SK-N-SH treated with all-trans-retinoic acid at 6 μM for 48 hours (cell line): Measurements from ENCODE around the gene CYRIA.

ENCODE experiments used
- ATAC-seq: fragments of 200-7000 bp; cut with Tn5 transposase; 3 replicates; pipeline ENCODE4 v1.9.1; 2020; ENCODE audit warnings: mild to moderate bottlenecking, moderate library complexity
- ARNTL ChIP-seq: fragments of 450-650 bp; formaldehyde crosslinking; IDR thresholded peaks from 2 replicates; pipeline ENCODE4 v1.5.0; 2020; ENCODE audit warnings: low read depth, mild to moderate bottlenecking, moderate library complexity, borderline replicate concordance
- BACH2 ChIP-seq: fragments of 250-450 bp; sonication (Bioruptor Pico); IDR thresholded peaks from 2 replicates; pipeline ENCODE4 v1.9.0; 2021; ENCODE audit warnings: mild to moderate bottlenecking, borderline replicate concordance
- CREB5 ChIP-seq: fragments of 250-450 bp; sonication (Bioruptor Pico); IDR thresholded peaks from 2 replicates; pipeline ENCODE4 v1.5.1; 2020; ENCODE audit warnings: low read depth, mild to moderate bottlenecking, moderate library complexity
- CSDC2 ChIP-seq: fragments of 250-450 bp; sonication (Bioruptor Pico); IDR thresholded peaks from 2 replicates; pipeline ENCODE4 v1.5.0; 2020; ENCODE audit warnings: mild to moderate bottlenecking, moderate library complexity
- CSRNP3 ChIP-seq: fragments of 250-450 bp; sonication (Bioruptor Pico); IDR thresholded peaks from 2 replicates; pipeline ENCODE4 v1.5.1; 2021; ENCODE audit warnings: mild to moderate bottlenecking, moderate library complexity
- ESRRG ChIP-seq: fragments of 250-450 bp; sonication (Bioruptor Pico); IDR thresholded peaks from 2 replicates; pipeline ENCODE4 v1.6.1; 2021; ENCODE audit warnings: mild to moderate bottlenecking
- GLIS3 ChIP-seq: fragments of 250-450 bp; sonication (Bioruptor Pico); IDR thresholded peaks from 2 replicates; pipeline ENCODE4 v1.5.0; 2020; ENCODE audit warnings: mild to moderate bottlenecking, moderate library complexity
- ISL1 ChIP-seq: fragments of 250-450 bp; sonication (Bioruptor Pico); IDR thresholded peaks from 2 replicates; pipeline ENCODE4 v2.1.2; 2022; ENCODE audit warnings: mild to moderate bottlenecking, moderate library complexity
- OSR1 ChIP-seq: fragments of 250-450 bp; sonication (Bioruptor Pico); IDR thresholded peaks from 2 replicates; pipeline ENCODE4 v1.8.0; 2022; ENCODE audit warnings: moderate library complexity, mild to moderate bottlenecking, inconsistent platforms
- PPARA ChIP-seq: fragments of 250-450 bp; sonication (Bioruptor Pico); IDR thresholded peaks from 2 replicates; pipeline ENCODE4 v1.5.0; 2020; ENCODE audit warnings: mild to moderate bottlenecking, borderline replicate concordance
- RARB ChIP-seq: fragments of 250-450 bp; sonication (Bioruptor Pico); IDR thresholded peaks from 2 replicates; pipeline ENCODE4 v1.8.0; 2021; ENCODE audit warnings: mild to moderate bottlenecking, moderate library complexity
- SNAI2 ChIP-seq: fragments of 250-450 bp; sonication (Bioruptor Pico); IDR thresholded peaks from 2 replicates; pipeline ENCODE4 v1.5.0; 2020; ENCODE audit warnings: mild to moderate bottlenecking, moderate library complexity
- TCF4 ChIP-seq: fragments of 250-450 bp; sonication (Bioruptor Pico); IDR thresholded peaks from 2 replicates; pipeline ENCODE4 v1.8.0; 2021; ENCODE audit warnings: mild to moderate bottlenecking, moderate library complexity, borderline replicate concordance
- TOX ChIP-seq: fragments of 250-450 bp; sonication (Bioruptor Pico); IDR thresholded peaks from 2 replicates; pipeline ENCODE4 v1.8.0; 2021; ENCODE audit warnings: mild to moderate bottlenecking, moderate library complexity, borderline replicate concordance
- TSHZ2 ChIP-seq: fragments of 250-450 bp; sonication (Bioruptor Pico); IDR thresholded peaks from 2 replicates; pipeline ENCODE4 v1.5.0; 2020; ENCODE audit warnings: mild to moderate bottlenecking, moderate library complexity
- ZFP3 ChIP-seq: fragments of 250-450 bp; sonication (Bioruptor Pico); IDR thresholded peaks from 2 replicates; pipeline ENCODE4 v1.5.0; 2020; ENCODE audit warnings: mild to moderate bottlenecking, moderate library complexity
- ZFP30 ChIP-seq: fragments of 450-650 bp; formaldehyde crosslinking; IDR thresholded peaks from 2 replicates; pipeline ENCODE4 v1.5.0; 2022; ENCODE audit warnings: mild to moderate bottlenecking, moderate library complexity
- ZNF70 ChIP-seq: fragments of 450-650 bp; formaldehyde crosslinking; IDR thresholded peaks from 2 replicates; pipeline ENCODE4 v1.5.0; 2020; ENCODE audit warnings: mild to moderate bottlenecking, moderate library complexity
- ZNF8 ChIP-seq: fragments of 450-650 bp; formaldehyde crosslinking; IDR thresholded peaks from 2 replicates; pipeline ENCODE4 v1.5.0; 2020; ENCODE audit warnings: mild to moderate bottlenecking, moderate library complexity
- TF ChIP-seq, protein P1 (sequence below): fragments of 250-450 bp; sonication (Bioruptor Pico); IDR thresholded peaks from 2 replicates; pipeline ENCODE4 v1.8.0; 2021; ENCODE audit warnings: low read depth, mild to moderate bottlenecking, moderate library complexity, borderline replicate concordance
- TF ChIP-seq, protein P2 (sequence below): fragments of 250-450 bp; sonication (Bioruptor Pico); IDR thresholded peaks from 2 replicates; pipeline ENCODE4 v1.8.0; 2020; ENCODE audit warnings: mild to moderate bottlenecking, moderate library complexity, borderline replicate concordance

The CYRIA gene

DNA sequence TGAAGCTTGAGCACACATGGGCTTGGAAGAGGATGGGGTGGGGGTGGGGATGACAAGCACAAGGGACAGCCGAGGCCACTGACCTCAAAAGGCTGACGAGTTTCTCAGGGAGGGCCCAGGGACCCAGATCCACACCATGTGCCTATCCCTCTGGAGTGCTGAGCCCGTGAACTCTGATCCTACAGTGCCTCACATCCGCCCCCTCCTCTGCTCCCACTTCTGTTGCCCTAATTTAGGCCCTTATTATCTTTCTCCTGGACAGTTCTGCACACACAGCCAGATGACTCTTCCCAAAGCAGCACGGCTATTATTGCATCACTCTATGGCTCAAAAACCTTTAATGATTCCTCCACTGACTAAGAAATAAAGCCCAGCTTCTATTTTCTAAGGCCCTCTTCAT lies 24.8 kb downstream of the CYRIA start:
- TF ChIP-seq, protein P1, sequence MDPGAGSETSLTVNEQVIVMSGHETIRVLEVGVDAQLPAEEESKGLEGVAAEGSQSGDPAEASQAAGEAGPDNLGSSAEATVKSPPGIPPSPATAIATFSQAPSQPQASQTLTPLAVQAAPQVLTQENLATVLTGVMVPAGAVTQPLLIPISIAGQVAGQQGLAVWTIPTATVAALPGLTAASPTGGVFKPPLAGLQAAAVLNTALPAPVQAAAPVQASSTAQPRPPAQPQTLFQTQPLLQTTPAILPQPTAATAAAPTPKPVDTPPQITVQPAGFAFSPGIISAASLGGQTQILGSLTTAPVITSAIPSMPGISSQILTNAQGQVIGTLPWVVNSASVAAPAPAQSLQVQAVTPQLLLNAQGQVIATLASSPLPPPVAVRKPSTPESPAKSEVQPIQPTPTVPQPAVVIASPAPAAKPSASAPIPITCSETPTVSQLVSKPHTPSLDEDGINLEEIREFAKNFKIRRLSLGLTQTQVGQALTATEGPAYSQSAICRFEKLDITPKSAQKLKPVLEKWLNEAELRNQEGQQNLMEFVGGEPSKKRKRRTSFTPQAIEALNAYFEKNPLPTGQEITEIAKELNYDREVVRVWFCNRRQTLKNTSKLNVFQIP (CRISPR knock-in tag): no peak
- TF ChIP-seq TCF4 (CRISPR knock-in tag): no peak
- TF ChIP-seq RARB: no peak
- no peak for TF ChIP-seq GLIS3 (CRISPR knock-in tag)
- TF ChIP-seq TOX (CRISPR knock-in tag): no peak
- no peak for TF ChIP-seq ESRRG
- TF ChIP-seq CREB5 (CRISPR knock-in tag): no peak
- TF ChIP-seq ARNTL: no peak
- no peak for TF ChIP-seq CSDC2 (CRISPR knock-in tag)
- no peak for TF ChIP-seq SNAI2 (CRISPR knock-in tag)
- no peak for TF ChIP-seq CSRNP3
- TF ChIP-seq PPARA (CRISPR knock-in tag): no peak
- no peak for TF ChIP-seq BACH2 (CRISPR knock-in tag)
- no peak for TF ChIP-seq OSR1
- TF ChIP-seq, protein P2, sequence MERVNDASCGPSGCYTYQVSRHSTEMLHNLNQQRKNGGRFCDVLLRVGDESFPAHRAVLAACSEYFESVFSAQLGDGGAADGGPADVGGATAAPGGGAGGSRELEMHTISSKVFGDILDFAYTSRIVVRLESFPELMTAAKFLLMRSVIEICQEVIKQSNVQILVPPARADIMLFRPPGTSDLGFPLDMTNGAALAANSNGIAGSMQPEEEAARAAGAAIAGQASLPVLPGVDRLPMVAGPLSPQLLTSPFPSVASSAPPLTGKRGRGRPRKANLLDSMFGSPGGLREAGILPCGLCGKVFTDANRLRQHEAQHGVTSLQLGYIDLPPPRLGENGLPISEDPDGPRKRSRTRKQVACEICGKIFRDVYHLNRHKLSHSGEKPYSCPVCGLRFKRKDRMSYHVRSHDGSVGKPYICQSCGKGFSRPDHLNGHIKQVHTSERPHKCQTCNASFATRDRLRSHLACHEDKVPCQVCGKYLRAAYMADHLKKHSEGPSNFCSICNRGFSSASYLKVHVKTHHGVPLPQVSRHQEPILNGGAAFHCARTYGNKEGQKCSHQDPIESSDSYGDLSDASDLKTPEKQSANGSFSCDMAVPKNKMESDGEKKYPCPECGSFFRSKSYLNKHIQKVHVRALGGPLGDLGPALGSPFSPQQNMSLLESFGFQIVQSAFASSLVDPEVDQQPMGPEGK (CRISPR knock-in tag): no peak
- no peak for TF ChIP-seq ZNF8 (CRISPR knock-in tag)
- no peak for TF ChIP-seq ZFP3
- TF ChIP-seq, all 23 proteins: peak for 0
- ATAC-seq: no peak

DNA sequence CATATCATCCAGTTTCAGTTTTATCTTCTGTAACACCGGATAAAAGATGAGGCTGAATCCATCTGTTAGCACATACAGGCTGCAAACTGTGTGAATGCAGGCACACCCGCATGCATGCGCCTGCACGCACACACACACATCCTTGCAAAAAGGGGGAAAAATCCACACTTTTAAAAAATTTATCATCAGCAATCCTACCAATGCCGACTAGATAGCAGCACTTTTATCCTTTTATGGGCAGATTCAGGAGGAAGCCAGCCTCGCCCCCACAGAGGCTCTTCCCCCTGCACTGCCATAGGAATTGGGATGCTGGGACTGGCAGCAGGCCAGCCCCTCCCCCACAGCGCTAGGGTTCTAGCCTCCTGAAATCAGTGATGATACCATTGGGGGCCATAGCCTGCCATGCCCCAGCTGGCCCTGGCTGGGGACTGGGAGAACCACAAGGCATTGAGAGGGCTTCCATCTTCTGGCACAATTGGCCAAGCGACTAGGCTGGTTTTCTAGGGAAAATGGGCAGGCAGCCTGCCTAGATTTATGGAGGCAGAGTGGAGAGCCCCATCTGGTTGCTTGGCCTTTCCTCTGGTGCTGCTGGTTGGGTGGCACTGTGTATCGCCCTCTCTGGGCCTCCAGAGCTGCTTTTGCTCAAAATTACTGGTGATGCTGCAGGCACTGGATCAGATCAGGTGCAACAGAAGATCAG lies 25.5 kb downstream of the CYRIA start:
- no peak for ATAC-seq
- no peak for TF ChIP-seq CSRNP3
- TF ChIP-seq ISL1: no peak

DNA sequence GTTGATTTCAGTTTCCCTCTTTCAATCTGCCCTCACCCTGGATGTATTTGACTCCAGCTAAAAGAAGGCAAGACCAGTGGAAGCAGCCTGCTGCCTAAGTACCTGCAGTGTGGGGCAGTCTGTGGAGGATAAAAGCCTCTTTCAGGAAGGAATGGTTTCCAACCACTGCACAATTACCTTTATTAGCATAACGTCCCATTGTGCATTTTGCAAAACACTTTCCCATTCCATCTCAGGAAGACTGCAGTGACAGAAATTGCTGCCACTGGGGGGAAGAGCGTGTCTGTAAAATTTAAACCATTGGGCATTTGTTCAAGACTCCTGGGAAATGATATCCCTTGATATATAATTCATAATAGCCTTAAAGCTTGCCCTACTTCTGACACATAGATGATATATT lies 26.2 kb downstream of the CYRIA start:
- no peak for TF ChIP-seq TOX (CRISPR knock-in tag)
- TF ChIP-seq CREB5 (CRISPR knock-in tag): no peak
- TF ChIP-seq BACH2 (CRISPR knock-in tag): no peak
- TF ChIP-seq, protein P2 (CRISPR knock-in tag): no peak
- TF ChIP-seq TSHZ2: no peak
- TF ChIP-seq ISL1: no peak
- no peak for TF ChIP-seq ZFP30 (CRISPR knock-in tag)
- TF ChIP-seq PPARA (CRISPR knock-in tag): no peak
- TF ChIP-seq ZNF70 (CRISPR knock-in tag): no peak
- no peak for TF ChIP-seq CSRNP3
- no peak for TF ChIP-seq TCF4 (CRISPR knock-in tag)
- ATAC-seq: no peak
